IMR-90 (cell line): Measurements from ENCODE around the gene KCNQ1.

Source experiments
- CEBPB ChIP-seq: IDR thresholded peaks from 2 replicates; pipeline ENCODE4 v1.6.1; 2012; ENCODE audit warnings: low read depth, low read length, improper control_type of control experiment
- CHD1 ChIP-seq: IDR thresholded peaks from 2 replicates; pipeline ENCODE4 v1.6.1; 2012; ENCODE audit warnings: low read depth, low read length, improper control_type of control experiment
- CTCF ChIP-seq: conservative IDR thresholded peaks from 2 replicates; pipeline ENCODE4 v1.5.1; 2012; ENCODE audit warnings: mild to moderate bottlenecking, low read depth, low read length, improper control_type of control experiment
- FOS ChIP-seq: fragments of 150-350 bp; IDR thresholded peaks from 2 replicates; pipeline ENCODE4 v1.6.1; 2016; ENCODE audit warnings: low read depth, low read length
- MAFK ChIP-seq: IDR thresholded peaks from 2 replicates; pipeline ENCODE4 v1.6.1; 2012; ENCODE audit warnings: low read depth, low read length, improper control_type of control experiment
- MAZ ChIP-seq: IDR thresholded peaks from 2 replicates; pipeline ENCODE4 v1.6.1; 2012; ENCODE audit warnings: low read depth, mild to moderate bottlenecking, low read length, improper control_type of control experiment, moderate library complexity, borderline replicate concordance
- MXI1 ChIP-seq: IDR thresholded peaks from 2 replicates; pipeline ENCODE4 v1.6.1; 2012; ENCODE audit warnings: low read depth, mild to moderate bottlenecking, low read length, moderate library complexity, borderline replicate concordance
- NFE2L2 ChIP-seq: fragments of 150-350 bp; IDR thresholded peaks from 2 replicates; pipeline ENCODE4 v1.6.1; 2016; ENCODE audit warnings: low read depth, mild to moderate bottlenecking, low read length
- POLR2A ChIP-seq: IDR thresholded peaks from 2 replicates; pipeline ENCODE4 v1.6.1; 2012; ENCODE audit warnings: mild to moderate bottlenecking, low read depth, low read length
- RAD21 ChIP-seq: IDR thresholded peaks from 2 replicates; pipeline ENCODE4 v1.6.1; 2012; ENCODE audit warnings: low read length, improper control_type of control experiment
- SMC3 ChIP-seq: fragments of 150-350 bp; IDR thresholded peaks from 2 replicates; pipeline ENCODE4 v1.6.1; 2016; ENCODE audit warnings: low read depth, mild to moderate bottlenecking, antibody characterized with exemption, low read length, moderate library complexity

- TF ChIP-seq CTCF (no peak), POLR2A (no peak), MAFK (no peak), RAD21 (no peak), CHD1 (no peak), NFE2L2 (no peak), MAZ (0 out of 2 replicates have a peak, but pooled peaks have one; percentile 20), CEBPB (no peak), MXI1 (no peak), FOS (no peak), SMC3 (no peak)
These were observed 334.1 kb downstream of the KCNQ1 start for GRCh38 chr11:2778630-2779498.
